ENCODE measurements around the gene ARMC7. TPM values are rescaled to one million over a fixed set of nuclear protein-coding genes. Genes with fewer than 3 reads are reported as not detected.
A peak's percentile ranks its signal among the peaks of the same experiment; 100 is the strongest.
"Not testable (repeated sequence)": the region's sequence is repeated elsewhere in the genome, so short reads cannot be mapped to it uniquely, and the experiment has no call there.

ARMC7 gene
- total RNA-seq, 2 experiments from 2014 or later: 16.1 to 17.0 TPM

- H3K4me3 Mint-ChIP-seq: no peak overlapping the region
- no peak for ATAC-seq
- ChIA-PET POLR2A (interaction anchor here (0.6 kb wide), 1 partner anchor 87 kb away, joined by 3 read pairs; no protein-coding TSS in a partner anchor), CTCF (interaction anchor here (0.8 to 2.2 kb wide), 4 partner anchors 13 to 45 kb away, joined by 3 to 6 read pairs (median 4); no protein-coding TSS in a partner anchor)
- no peaks in the 10 kb centered on the region for H3K9me3 Mint-ChIP-seq (ENCODE audit: insufficient read depth)
- H3K27ac Mint-ChIP-seq: no peak overlapping the region
- H3K4me1 Mint-ChIP-seq (ENCODE audit: low read depth): peaks cover 21% of the 10 kb centered on the region
- peaks cover 21% of the 10 kb centered on the region for H3K36me3 Mint-ChIP-seq (ENCODE audit: low read depth)
- DNase-seq: no peak
- H3K27me3 Mint-ChIP-seq (ENCODE audit: low read depth): no peaks in the 10 kb centered on the region
Observed at GRCh38 chr17:75159196-75160031, 49.6 kb downstream of the ARMC7 start.

GRCh38 chr17:75160211-75160610, 50.4 kb downstream of the ARMC7 start:
- CTCF ChIA-PET: interaction anchor here (1.0 to 2.2 kb wide), 4 partner anchors 12 to 46 kb away, joined by 3 to 6 read pairs (median 4); no protein-coding TSS in a partner anchor
- peak overlapping the region; percentile 30 for H3K27ac Mint-ChIP-seq
- ATAC-seq (no peak), DNase-seq (no peak)
- H3K9me3 Mint-ChIP-seq (ENCODE audit: insufficient read depth): no peaks in the 10 kb centered on the region
- peaks cover 13% of the 10 kb centered on the region for H3K4me1 Mint-ChIP-seq (ENCODE audit: low read depth)
- H3K27me3 Mint-ChIP-seq (ENCODE audit: low read depth): no peaks in the 10 kb centered on the region
- H3K4me3 Mint-ChIP-seq: no peak overlapping the region
- peaks cover 24% of the 10 kb centered on the region for H3K36me3 Mint-ChIP-seq (ENCODE audit: low read depth)
- POLR2A ChIA-PET: no interaction called here

- Mint-ChIP-seq H3K4me1 (ENCODE audit: low read depth) (peaks cover 4% of the 10 kb centered on the region), H3K27ac (no peak overlapping the region), H3K36me3 (ENCODE audit: low read depth) (peaks cover 37% of the 10 kb centered on the region), H3K27me3 (ENCODE audit: low read depth) (no peaks in the 10 kb centered on the region), H3K4me3 (no peak overlapping the region), H3K9me3 (ENCODE audit: insufficient read depth) (no peaks in the 10 kb centered on the region)
- DNase-seq: no peak
- ChIA-PET CTCF (interaction anchor here (0.6 to 2.9 kb wide), 2 partner anchors 8 to 249 kb away, joined by 3 to 8 read pairs; no protein-coding TSS in a partner anchor), POLR2A (interaction anchor here (0.8 to 1.1 kb wide), 2 partner anchors 8 to 17 kb away, joined by 4 to 5 read pairs; no protein-coding TSS in a partner anchor)
- ATAC-seq: no peak
Observed at GRCh38 chr17:75163074-75163473, 53.3 kb downstream of the ARMC7 start.

DNA sequence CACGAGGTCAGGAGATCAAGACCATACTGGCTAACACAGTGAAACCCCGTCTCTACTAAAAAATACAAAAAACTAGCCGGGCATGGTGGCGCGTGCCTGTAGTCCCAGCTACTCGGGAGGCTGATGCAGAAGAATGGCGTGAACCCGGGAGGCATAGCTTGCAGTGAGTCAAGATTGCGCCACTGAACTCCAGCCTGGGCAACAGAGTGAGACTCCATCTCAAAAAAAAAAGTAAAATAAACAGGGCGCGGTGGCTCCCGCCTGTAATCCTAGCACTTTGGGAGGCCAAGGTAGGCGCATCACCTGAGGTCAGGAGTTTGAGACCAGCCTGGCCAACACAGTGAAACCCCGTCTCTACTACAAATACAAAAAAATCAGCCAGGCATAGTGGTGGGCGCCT, 54.8 kb downstream of the ARMC7 start:
- not testable (repeated sequence) for H3K4me3 Mint-ChIP-seq; H3K27me3 Mint-ChIP-seq (ENCODE audit: low read depth); DNase-seq; H3K9me3 Mint-ChIP-seq (ENCODE audit: insufficient read depth); H3K4me1 Mint-ChIP-seq (ENCODE audit: low read depth); ATAC-seq; H3K27ac Mint-ChIP-seq
- ChIA-PET CTCF (interaction anchor here (0.9 to 3.1 kb wide), 2 partner anchors 50 to 203 kb away, joined by 3 to 12 read pairs; no protein-coding TSS in a partner anchor), POLR2A (interaction anchor here (0.9 to 1.1 kb wide), 2 partner anchors 15 to 19 kb away, joined by 3 to 6 read pairs; no protein-coding TSS in a partner anchor)
- peaks cover 36% of the 10 kb centered on the region for H3K36me3 Mint-ChIP-seq (ENCODE audit: low read depth)

DNA sequence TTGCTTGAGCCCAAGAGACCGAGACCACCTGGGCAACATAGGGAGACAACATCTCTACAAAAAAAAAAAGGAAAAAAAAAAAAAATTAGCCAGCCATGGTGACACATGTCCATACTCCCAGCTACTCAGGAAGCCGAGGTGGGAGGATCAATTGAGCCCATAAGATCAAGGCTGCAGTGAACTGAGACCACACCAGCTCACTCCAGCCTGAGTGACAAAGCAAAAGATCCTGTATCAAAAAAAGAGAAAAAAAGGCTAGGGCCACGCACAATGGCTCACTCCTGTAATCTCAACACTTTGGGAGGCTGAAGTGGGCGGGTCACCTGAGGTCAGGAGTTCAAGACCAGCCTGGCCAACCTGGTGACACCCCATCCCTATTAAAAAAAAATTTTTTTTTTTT, 59.2 kb downstream of the ARMC7 start:
- ChIA-PET CTCF (interaction anchor here (1.2 to 9.4 kb wide), 3 partner anchors 34 to 207 kb away, joined by 5 to 88 read pairs (median 26); partner anchors contain the start of gene NUP85), POLR2A (interaction anchor here (2.6 kb wide), 1 partner anchor 14 kb away, joined by 10 read pairs; the partner anchor contains the start of gene JPT1)
- no peak overlapping the region for H3K27ac Mint-ChIP-seq
- DNase-seq (no peak), ATAC-seq (no peak)
- H3K4me3 Mint-ChIP-seq: no peak overlapping the region
- H3K9me3 Mint-ChIP-seq (ENCODE audit: insufficient read depth): no peaks in the 10 kb centered on the region
- peaks cover 14% of the 10 kb centered on the region for H3K4me1 Mint-ChIP-seq (ENCODE audit: low read depth)
- H3K27me3 Mint-ChIP-seq (ENCODE audit: low read depth): no peaks in the 10 kb centered on the region
- peaks cover 44% of the 10 kb centered on the region for H3K36me3 Mint-ChIP-seq (ENCODE audit: low read depth)

DNA sequence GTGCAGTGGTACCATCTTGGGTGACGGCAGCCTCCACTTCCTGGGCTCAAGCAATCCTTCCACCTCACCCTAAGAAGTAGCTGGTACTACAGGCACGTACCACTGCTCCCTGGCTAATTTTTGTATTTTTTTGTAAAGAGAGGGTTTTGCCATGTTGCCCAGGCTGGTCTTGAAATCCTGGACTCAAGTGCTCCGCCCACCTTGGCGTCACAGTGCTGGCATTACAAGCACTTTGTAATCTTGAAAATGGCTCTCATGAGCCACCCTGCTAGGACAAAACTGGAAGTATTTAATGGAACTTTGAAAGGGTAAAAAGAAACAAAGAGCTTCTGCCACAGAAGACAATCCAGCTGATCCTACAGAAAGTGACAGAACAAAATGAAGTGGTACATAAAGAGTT, 63.8 kb downstream of the ARMC7 start:
- no peak for ATAC-seq
- POLR2A ChIA-PET: interaction anchor here (0.6 to 2.3 kb wide), 4 partner anchors 10 to 49 kb away, joined by 3 to 11 read pairs (median 6); partner anchors contain the start of genes JPT1 and SUMO2
- no peak for DNase-seq
- Mint-ChIP-seq H3K27ac (peak overlapping the region; percentile 28), H3K36me3 (ENCODE audit: low read depth) (peaks cover 49% of the 10 kb centered on the region), H3K4me3 (no peak overlapping the region), H3K4me1 (ENCODE audit: low read depth) (peaks cover 21% of the 10 kb centered on the region), H3K9me3 (ENCODE audit: insufficient read depth) (no peaks in the 10 kb centered on the region), H3K27me3 (ENCODE audit: low read depth) (no peaks in the 10 kb centered on the region)
- CTCF ChIA-PET: interaction anchor here (0.9 to 9.4 kb wide), 8 partner anchors 13 to 212 kb away, joined by 3 to 125 read pairs (median 4); partner anchors contain the start of gene NUP85

DNA sequence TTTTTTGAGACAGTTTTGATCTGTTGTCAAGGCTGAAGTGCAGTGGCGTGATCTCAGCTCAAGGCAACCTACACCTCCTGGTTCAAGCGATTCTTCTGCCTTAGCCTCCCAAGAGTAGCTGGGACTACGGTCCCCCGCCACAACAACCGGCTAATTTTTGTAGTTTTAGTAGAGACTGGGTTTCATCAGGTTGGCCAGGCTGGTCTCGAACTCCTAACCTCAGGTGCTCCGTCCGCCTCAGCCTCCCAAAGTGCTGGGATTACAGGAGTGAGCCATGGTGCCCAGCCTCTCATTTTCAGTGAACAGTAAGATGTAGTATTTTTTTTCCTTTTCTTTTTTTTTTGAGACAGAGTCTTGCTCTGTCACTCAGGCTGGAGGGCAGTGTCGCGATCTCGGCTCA, 65.2 kb downstream of the ARMC7 start:
- no peak overlapping the region for H3K4me3 Mint-ChIP-seq
- no peak overlapping the region for H3K27ac Mint-ChIP-seq
- ATAC-seq: no peak
- H3K9me3 Mint-ChIP-seq (ENCODE audit: insufficient read depth): no peaks in the 10 kb centered on the region
- peaks cover 60% of the 10 kb centered on the region for H3K36me3 Mint-ChIP-seq (ENCODE audit: low read depth)
- H3K4me1 Mint-ChIP-seq (ENCODE audit: low read depth): peaks cover 35% of the 10 kb centered on the region
- no peak for DNase-seq
- no peaks in the 10 kb centered on the region for H3K27me3 Mint-ChIP-seq (ENCODE audit: low read depth)
- ChIA-PET POLR2A (interaction anchor here (0.7 to 2.3 kb wide), 3 partner anchors 8 to 26 kb away, joined by 4 to 11 read pairs (median 9); partner anchors contain the start of genes JPT1 and SUMO2), CTCF (interaction anchor here (5.6 to 9.4 kb wide), 2 partner anchors 28 to 61 kb away, joined by 88 to 125 read pairs; partner anchors contain the start of gene NUP85)

DNA sequence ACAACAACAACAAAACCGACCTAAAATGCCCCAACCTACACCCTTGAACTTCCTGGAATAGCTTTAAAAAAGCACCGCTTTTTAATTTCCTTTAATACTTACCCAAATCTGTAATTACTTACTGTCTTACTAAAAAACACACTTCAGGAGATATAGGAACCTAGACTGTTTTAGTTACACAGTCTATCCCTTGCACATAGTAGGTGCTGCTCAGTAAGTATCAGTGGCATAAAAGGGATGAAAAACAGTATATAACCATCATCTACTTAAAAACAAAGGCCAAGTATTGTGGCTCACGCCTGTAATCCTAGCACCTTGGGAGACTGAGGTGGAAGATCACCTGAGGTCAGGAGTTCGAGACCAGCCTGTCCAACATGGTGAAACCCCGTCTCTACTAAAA, 66.9 kb downstream of the ARMC7 start:
- H3K27me3 Mint-ChIP-seq (ENCODE audit: low read depth): no peaks in the 10 kb centered on the region
- DNase-seq: no peak
- no peaks in the 10 kb centered on the region for H3K9me3 Mint-ChIP-seq (ENCODE audit: insufficient read depth)
- POLR2A ChIA-PET: no interaction called here
- H3K4me3 Mint-ChIP-seq: no peak overlapping the region
- peaks cover 43% of the 10 kb centered on the region for H3K4me1 Mint-ChIP-seq (ENCODE audit: low read depth)
- no peak overlapping the region for H3K27ac Mint-ChIP-seq
- ATAC-seq: no peak
- CTCF ChIA-PET: interaction anchor here (1.8 to 2.2 kb wide), 2 partner anchors 25 to 63 kb away, joined by 9 to 13 read pairs; no protein-coding TSS in a partner anchor
- H3K36me3 Mint-ChIP-seq (ENCODE audit: low read depth): peaks cover 71% of the 10 kb centered on the region

DNA sequence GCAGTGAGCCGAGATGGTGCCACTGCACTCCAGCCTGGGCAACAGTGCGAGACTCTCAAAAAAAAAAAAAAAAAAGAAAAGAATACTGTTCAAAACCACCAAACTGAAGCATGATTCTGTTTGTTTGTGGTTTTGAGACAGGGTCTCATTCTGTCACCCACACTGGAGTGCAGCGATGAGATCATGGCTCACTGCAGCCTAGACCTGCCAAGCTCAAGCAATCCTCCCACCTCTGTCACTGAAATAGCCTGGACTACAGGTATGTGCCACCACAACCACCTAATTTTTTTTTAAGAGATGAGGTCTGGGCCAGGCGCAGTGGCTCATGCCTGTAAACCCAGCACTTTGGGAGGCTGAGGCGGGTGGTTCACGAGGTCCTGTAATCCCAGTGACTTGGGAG, 68.7 kb downstream of the ARMC7 start:
- no peak for ATAC-seq
- Mint-ChIP-seq H3K27me3 (ENCODE audit: low read depth) (no peaks in the 10 kb centered on the region), H3K9me3 (ENCODE audit: insufficient read depth) (no peaks in the 10 kb centered on the region), H3K4me1 (ENCODE audit: low read depth) (peaks cover 37% of the 10 kb centered on the region), H3K4me3 (no peak overlapping the region), H3K27ac (no peak overlapping the region), H3K36me3 (ENCODE audit: low read depth) (peaks cover 61% of the 10 kb centered on the region)
- POLR2A ChIA-PET: interaction anchor here (0.6 to 0.7 kb wide), 2 partner anchors 9 to 24 kb away, joined by 4 read pairs; partner anchors contain the start of gene JPT1
- no peak for DNase-seq
- CTCF ChIA-PET: no interaction called here

Data from activated CD8-positive, alpha-beta T cell treated with anti-CD3 and anti-CD28 coated beads, Interleukin-2, amount 10 ng/mL, durations not matched to agents 7 days and 5 days (primary cell).